ENCODE results near the gene C19orf18. TPM values are rescaled to one million over a fixed set of nuclear protein-coding genes. Genes with fewer than 3 reads are reported as not detected.
A peak's percentile ranks its signal among the peaks of the same experiment; 100 is the strongest.
"Not testable (repeated sequence)": the region's sequence is repeated elsewhere in the genome, so short reads cannot be mapped to it uniquely, and the experiment has no call there.

Gene C19orf18
- total RNA-seq, 1 experiment from 2014 or later = 0.45 TPM

DNA sequence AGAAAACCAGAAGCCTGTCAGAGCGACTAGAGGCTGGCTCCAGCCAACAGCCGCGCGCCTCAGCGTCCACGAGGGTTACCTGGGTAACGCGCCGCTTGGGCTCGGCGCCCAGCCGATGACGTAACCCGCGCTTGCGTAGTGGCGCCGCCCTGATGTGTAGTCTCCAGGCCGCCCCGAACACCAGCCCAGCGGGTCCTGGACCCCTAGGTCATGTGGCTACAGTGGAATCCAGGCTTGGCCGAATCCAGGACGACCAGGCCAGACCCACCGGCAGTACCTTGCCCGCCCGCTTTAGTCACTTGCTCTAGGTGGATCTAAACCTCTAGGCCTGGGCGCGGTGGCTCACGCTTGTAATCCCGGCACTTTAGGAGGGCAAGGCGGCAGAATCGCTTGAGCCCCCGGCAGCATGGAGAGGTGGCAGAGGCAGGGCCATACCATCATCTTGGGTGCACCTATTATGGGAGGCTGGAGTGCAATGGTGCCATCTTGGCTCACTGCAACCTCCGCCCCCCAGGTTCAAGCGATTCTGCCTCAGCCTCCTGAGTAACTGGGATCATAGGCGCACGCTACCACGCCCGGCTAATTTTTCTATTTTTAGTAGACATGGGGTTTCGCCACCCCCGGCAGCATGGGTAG is 35.5 kb upstream of the C19orf18 start:
- CTCF ChIA-PET = no interaction called here
- Mint-ChIP-seq H3K4me1 (ENCODE audit: low read depth, unreplicated experiment) (no peaks in the 10 kb centered on the region), H3K9me3 (ENCODE audit: unreplicated experiment) (peaks cover 50% of the 10 kb centered on the region), H3K4me3 (ENCODE audit: unreplicated experiment) (peak overlapping the region; percentile 67), H3K27ac (ENCODE audit: unreplicated experiment) (peak overlapping the region; percentile 45), H3K27me3 (ENCODE audit: insufficient read depth, unreplicated experiment) (no peaks in the 10 kb centered on the region), H3K36me3 (ENCODE audit: insufficient read depth, unreplicated experiment) (peaks cover 8% of the 10 kb centered on the region)
- TF ChIP-seq, protein P1, sequence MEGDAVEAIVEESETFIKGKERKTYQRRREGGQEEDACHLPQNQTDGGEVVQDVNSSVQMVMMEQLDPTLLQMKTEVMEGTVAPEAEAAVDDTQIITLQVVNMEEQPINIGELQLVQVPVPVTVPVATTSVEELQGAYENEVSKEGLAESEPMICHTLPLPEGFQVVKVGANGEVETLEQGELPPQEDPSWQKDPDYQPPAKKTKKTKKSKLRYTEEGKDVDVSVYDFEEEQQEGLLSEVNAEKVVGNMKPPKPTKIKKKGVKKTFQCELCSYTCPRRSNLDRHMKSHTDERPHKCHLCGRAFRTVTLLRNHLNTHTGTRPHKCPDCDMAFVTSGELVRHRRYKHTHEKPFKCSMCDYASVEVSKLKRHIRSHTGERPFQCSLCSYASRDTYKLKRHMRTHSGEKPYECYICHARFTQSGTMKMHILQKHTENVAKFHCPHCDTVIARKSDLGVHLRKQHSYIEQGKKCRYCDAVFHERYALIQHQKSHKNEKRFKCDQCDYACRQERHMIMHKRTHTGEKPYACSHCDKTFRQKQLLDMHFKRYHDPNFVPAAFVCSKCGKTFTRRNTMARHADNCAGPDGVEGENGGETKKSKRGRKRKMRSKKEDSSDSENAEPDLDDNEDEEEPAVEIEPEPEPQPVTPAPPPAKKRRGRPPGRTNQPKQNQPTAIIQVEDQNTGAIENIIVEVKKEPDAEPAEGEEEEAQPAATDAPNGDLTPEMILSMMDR (IDR thresholded peaks at IDR 0.05; ENCODE audit: insufficient read depth in 1 of 2, low read depth in 1 of 2, low read length in 1 of 2, severe bottlenecking in 1 of 2, unreplicated experiment in 1 of 2) = no peak
- H3K9me3 ChIP-seq = peaks cover 11% of the 10 kb centered on the region; the same call in 1 of the 2 replicates
- H3K27me3 ChIP-seq (replicated peaks; ENCODE audit: control insufficient read depth, insufficient read depth, low read length) = no peaks in the 10 kb centered on the region
- H3K4me1 ChIP-seq = no peaks in the 10 kb centered on the region
- intact Hi-C loops (cut with micrococcal nuclease; ENCODE audit: unreplicated experiment) = no loop called here
- no peaks in the 10 kb centered on the region for H3K36me3 ChIP-seq (ENCODE audit: control insufficient read depth, insufficient read depth, low read length)
- BruUV-seq (replicated peaks) = no TSS peak
- DNase-seq = peak; percentile 81
- peak overlapping the region; percentile 45 for H3K4me3 ChIP-seq (ENCODE audit: low read depth, low read length)
- POLR2A ChIA-PET = no interaction called here

DNA sequence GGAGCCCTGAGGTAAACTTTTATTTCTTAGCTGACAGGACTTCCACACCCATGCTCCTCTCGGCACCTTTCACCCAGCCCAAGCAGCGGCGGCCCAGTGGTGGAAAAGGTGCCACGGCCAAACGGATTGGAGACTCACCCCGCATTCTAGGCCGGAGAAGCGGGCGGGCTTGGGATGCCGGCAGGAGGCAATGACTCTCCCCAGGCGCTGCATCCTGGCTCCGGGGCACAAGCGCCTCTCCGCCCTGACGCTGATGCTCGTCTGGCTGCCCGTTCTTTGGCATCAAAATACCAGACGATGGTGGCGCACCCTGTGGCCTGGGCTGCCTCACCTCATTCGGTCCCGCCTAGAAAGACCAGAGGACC is 34.9 kb upstream of the C19orf18 start:
- Histone ChIP-seq H3K36me3 (ENCODE audit: control insufficient read depth, insufficient read depth, low read length) (no peaks in the 10 kb centered on the region), H3K9me3 (peaks cover 11% of the 10 kb centered on the region; the same call in 1 of the 2 replicates), H3K4me3 (ENCODE audit: low read depth, low read length) (peak overlapping the region; percentile 45), H3K27me3 (replicated peaks; ENCODE audit: control insufficient read depth, insufficient read depth, low read length) (no peaks in the 10 kb centered on the region), H3K4me1 (no peaks in the 10 kb centered on the region)
- H3K4me1 Mint-ChIP-seq (ENCODE audit: low read depth, unreplicated experiment) = no peaks in the 10 kb centered on the region
- peak overlapping the region; percentile 45 for H3K27ac Mint-ChIP-seq (ENCODE audit: unreplicated experiment)
- DNase-seq = no peak
- peaks cover 55% of the 10 kb centered on the region for H3K9me3 Mint-ChIP-seq (ENCODE audit: unreplicated experiment)
- no peaks in the 10 kb centered on the region for H3K27me3 Mint-ChIP-seq (ENCODE audit: insufficient read depth, unreplicated experiment)
- CTCF ChIA-PET = no interaction called here
- POLR2A ChIA-PET = no interaction called here
- TF ChIP-seq, protein P1 (IDR thresholded peaks at IDR 0.05; ENCODE audit: insufficient read depth in 1 of 2, low read depth in 1 of 2, low read length in 1 of 2, severe bottlenecking in 1 of 2, unreplicated experiment in 1 of 2) = no peak
- peaks cover 13% of the 10 kb centered on the region for H3K36me3 Mint-ChIP-seq (ENCODE audit: insufficient read depth, unreplicated experiment)
- H3K4me3 Mint-ChIP-seq (ENCODE audit: unreplicated experiment) = peak overlapping the region; percentile 67
- intact Hi-C loops (cut with micrococcal nuclease; ENCODE audit: unreplicated experiment) = no loop called here
- BruUV-seq (replicated peaks) = no TSS peak

DNA sequence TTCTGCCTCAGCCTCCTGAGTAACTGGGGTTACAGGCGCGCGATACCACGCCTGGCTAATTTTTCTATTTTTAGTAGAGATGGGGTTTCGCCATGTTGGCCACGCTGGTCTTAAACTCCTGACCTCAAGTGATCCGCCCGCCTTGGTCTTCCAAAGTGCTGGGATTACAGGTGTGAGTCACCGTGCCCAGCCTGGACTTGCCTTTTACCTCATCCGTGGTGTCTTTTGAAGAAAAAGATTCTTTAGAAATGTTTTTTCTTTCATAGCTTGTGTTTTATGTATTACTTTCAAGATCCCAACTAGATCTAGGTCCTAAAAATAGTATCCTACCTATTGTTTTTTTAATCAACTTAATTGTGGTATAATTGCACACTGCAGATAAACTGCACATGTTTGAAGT is 34.5 kb upstream of the C19orf18 start:
- BruUV-seq (replicated peaks); POLR2A ChIA-PET; H3K27ac Mint-ChIP-seq (ENCODE audit: unreplicated experiment); H3K4me3 ChIP-seq (ENCODE audit: low read depth, low read length); H3K27me3 Mint-ChIP-seq (ENCODE audit: insufficient read depth, unreplicated experiment); intact Hi-C loops (cut with micrococcal nuclease; ENCODE audit: unreplicated experiment); H3K4me1 ChIP-seq; H3K36me3 ChIP-seq (ENCODE audit: control insufficient read depth, insufficient read depth, low read length); H3K4me1 Mint-ChIP-seq (ENCODE audit: low read depth, unreplicated experiment); DNase-seq; H3K27me3 ChIP-seq (replicated peaks; ENCODE audit: control insufficient read depth, insufficient read depth, low read length): not testable (repeated sequence)
- H3K9me3 ChIP-seq = peaks cover 13% of the 10 kb centered on the region
- CTCF ChIA-PET = interaction anchor here (0.5 kb wide), 1 partner anchor 509 kb away, joined by 3 read pairs; the partner anchor contains the start of gene ZNF773
- peaks cover 59% of the 10 kb centered on the region for H3K9me3 Mint-ChIP-seq (ENCODE audit: unreplicated experiment)
- peak overlapping the region; percentile 67 for H3K4me3 Mint-ChIP-seq (ENCODE audit: unreplicated experiment)
- peaks cover 17% of the 10 kb centered on the region for H3K36me3 Mint-ChIP-seq (ENCODE audit: insufficient read depth, unreplicated experiment)

Data from Caco-2 (cell line).